MM.1S (cell line): Measurements from ENCODE around the gene DKK2.

Experiments
- DNase-seq: peaks from one replicate; pipeline ENCODE4 v3.0.0-alpha.2; 2015
- H2AFZ ChIP-seq: fragments of 300-600 bp; sonication (generic); 2 replicates; pipeline ENCODE4 v1.6.0; 2016; ENCODE audit warnings: antibody characterized with exemption, low read length
- H3F3A ChIP-seq: fragments of 300-600 bp; sonication (generic); 2 replicates; pipeline ENCODE4 v1.6.1; 2016; ENCODE audit warnings: mild to moderate bottlenecking, antibody characterized with exemption, low read length, moderate library complexity, mixed read lengths; ENCODE audit not compliant: insufficient read depth
- H3K27ac ChIP-seq: fragments of 300-600 bp; sonication (generic); 2 replicates; pipeline ENCODE4 v1.5.1; 2016; ENCODE audit warnings: mild to moderate bottlenecking, low read length
- H3K27me3 ChIP-seq: fragments of 300-600 bp; sonication (generic); replicated peaks from 2 replicates; pipeline ENCODE4 v1.6.0; 2016; ENCODE audit warnings: low read length; ENCODE audit not compliant: insufficient read depth
- H3K36me3 ChIP-seq: fragments of 300-600 bp; sonication (generic); replicated peaks from 2 replicates; pipeline ENCODE4 v1.6.1; 2016; ENCODE audit warnings: mild to moderate bottlenecking, low read length, mixed read lengths; ENCODE audit not compliant: insufficient read depth
- H3K4me1 ChIP-seq: fragments of 300-600 bp; sonication (generic); 2 replicates; pipeline ENCODE4 v1.6.1; 2016; ENCODE audit warnings: low read length, mixed read lengths
- H3K4me2 ChIP-seq: fragments of 300-600 bp; sonication (generic); 2 replicates; pipeline ENCODE4 v1.6.0; 2016; ENCODE audit warnings: low read depth, low read length
- H3K4me3 ChIP-seq: fragments of 300-600 bp; sonication (generic); 2 replicates; pipeline ENCODE4 v1.5.1; 2016; ENCODE audit warnings: low read length, mixed read lengths
- H3K79me2 ChIP-seq: fragments of 300-600 bp; sonication (generic); 2 replicates; pipeline ENCODE4 v1.6.1; 2016; ENCODE audit warnings: mixed run types, low read length, mixed read lengths
- H3K9ac ChIP-seq: fragments of 300-600 bp; sonication (generic); 2 replicates; pipeline ENCODE4 v1.6.1; 2016; ENCODE audit warnings: low read length, mixed read lengths
- H3K9me2 ChIP-seq: fragments of 300-600 bp; sonication (generic); replicated peaks from 2 replicates; pipeline ENCODE4 v1.6.1; 2016; ENCODE audit warnings: mild to moderate bottlenecking, low read length, mixed read lengths; ENCODE audit not compliant: insufficient read depth
- H3K9me3 ChIP-seq: fragments of 300-600 bp; sonication (generic); replicated peaks from 2 replicates; pipeline ENCODE4 v1.6.1; 2016; ENCODE audit warnings: mild to moderate bottlenecking, low read length, mixed read lengths; ENCODE audit not compliant: insufficient read depth
- H4K20me1 ChIP-seq: fragments of 300-600 bp; sonication (generic); 2 replicates; pipeline ENCODE4 v1.6.1; 2016; ENCODE audit warnings: mild to moderate bottlenecking, low read length, moderate library complexity, mixed read lengths; ENCODE audit not compliant: insufficient read depth
- EZH2 ChIP-seq: fragments of 300-600 bp; sonication (generic); optimal IDR thresholded peaks from 2 replicates; pipeline ENCODE3; 2017; ENCODE audit warnings: low read depth, mild to moderate bottlenecking, antibody characterized with exemption, low read length, mixed read lengths
- EZH2phosphoT487 ChIP-seq: fragments of 300-600 bp; sonication (generic); IDR thresholded peaks from 2 replicates; pipeline ENCODE4 v1.6.1; 2018; ENCODE audit warnings: antibody characterized with exemption, low read length
- TF ChIP-seq, protein P1 (sequence below): fragments of 300-600 bp; sonication (generic); IDR thresholded peaks from 2 replicates; pipeline ENCODE4 v1.5.1; 2016; ENCODE audit warnings: antibody characterized with exemption, low read length, mixed read lengths

The DKK2 gene

GRCh38 chr4:107034996-107035818, 906 bp downstream of the DKK2 start:
- H3K27me3 ChIP-seq = no peaks in the 10 kb centered on the region
- H3K27ac ChIP-seq = no peak overlapping the region
- H3K4me2 ChIP-seq = peak overlapping the region; percentile 78

GRCh38 chr4:107034091-107034995, 1.8 kb downstream of the DKK2 start:
- Histone ChIP-seq H3K27ac (no peak overlapping the region), H3K36me3 (no peaks in the 10 kb centered on the region), H3K27me3 (no peaks in the 10 kb centered on the region), H3K9me3 (no peaks in the 10 kb centered on the region), H3F3A (no peaks in the 10 kb centered on the region), H2AFZ (no peak overlapping the region), H4K20me1 (no peaks in the 10 kb centered on the region), H3K9ac (no peak overlapping the region), H3K4me2 (no peak overlapping the region), H3K9me2 (no peaks in the 10 kb centered on the region), H3K4me3 (no peak overlapping the region), H3K79me2 (no peaks in the 10 kb centered on the region), H3K4me1 (no peaks in the 10 kb centered on the region)
- DNase-seq = no peak
- TF ChIP-seq, protein P1, sequence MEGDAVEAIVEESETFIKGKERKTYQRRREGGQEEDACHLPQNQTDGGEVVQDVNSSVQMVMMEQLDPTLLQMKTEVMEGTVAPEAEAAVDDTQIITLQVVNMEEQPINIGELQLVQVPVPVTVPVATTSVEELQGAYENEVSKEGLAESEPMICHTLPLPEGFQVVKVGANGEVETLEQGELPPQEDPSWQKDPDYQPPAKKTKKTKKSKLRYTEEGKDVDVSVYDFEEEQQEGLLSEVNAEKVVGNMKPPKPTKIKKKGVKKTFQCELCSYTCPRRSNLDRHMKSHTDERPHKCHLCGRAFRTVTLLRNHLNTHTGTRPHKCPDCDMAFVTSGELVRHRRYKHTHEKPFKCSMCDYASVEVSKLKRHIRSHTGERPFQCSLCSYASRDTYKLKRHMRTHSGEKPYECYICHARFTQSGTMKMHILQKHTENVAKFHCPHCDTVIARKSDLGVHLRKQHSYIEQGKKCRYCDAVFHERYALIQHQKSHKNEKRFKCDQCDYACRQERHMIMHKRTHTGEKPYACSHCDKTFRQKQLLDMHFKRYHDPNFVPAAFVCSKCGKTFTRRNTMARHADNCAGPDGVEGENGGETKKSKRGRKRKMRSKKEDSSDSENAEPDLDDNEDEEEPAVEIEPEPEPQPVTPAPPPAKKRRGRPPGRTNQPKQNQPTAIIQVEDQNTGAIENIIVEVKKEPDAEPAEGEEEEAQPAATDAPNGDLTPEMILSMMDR = no peak
- TF ChIP-seq EZH2phosphoT487 (no peak), EZH2 (no peak)

More at GRCh38 chr4:107034996-107035818, 906 bp downstream of the DKK2 start:
- H3F3A ChIP-seq = no peaks in the 10 kb centered on the region
- no peaks in the 10 kb centered on the region for H3K36me3 ChIP-seq
- H3K9ac ChIP-seq = no peak overlapping the region
- no peaks in the 10 kb centered on the region for H3K9me3 ChIP-seq
- DNase-seq = no peak
- TF ChIP-seq EZH2phosphoT487 (no peak), EZH2 (no peak)
- TF ChIP-seq, protein P1 = no peak
- H2AFZ ChIP-seq = no peak overlapping the region
- no peaks in the 10 kb centered on the region for H4K20me1 ChIP-seq
- H3K4me1 ChIP-seq = no peaks in the 10 kb centered on the region
- H3K4me3 ChIP-seq = peak overlapping the region; percentile 44
- no peaks in the 10 kb centered on the region for H3K79me2 ChIP-seq
- H3K9me2 ChIP-seq = no peaks in the 10 kb centered on the region

DNA sequence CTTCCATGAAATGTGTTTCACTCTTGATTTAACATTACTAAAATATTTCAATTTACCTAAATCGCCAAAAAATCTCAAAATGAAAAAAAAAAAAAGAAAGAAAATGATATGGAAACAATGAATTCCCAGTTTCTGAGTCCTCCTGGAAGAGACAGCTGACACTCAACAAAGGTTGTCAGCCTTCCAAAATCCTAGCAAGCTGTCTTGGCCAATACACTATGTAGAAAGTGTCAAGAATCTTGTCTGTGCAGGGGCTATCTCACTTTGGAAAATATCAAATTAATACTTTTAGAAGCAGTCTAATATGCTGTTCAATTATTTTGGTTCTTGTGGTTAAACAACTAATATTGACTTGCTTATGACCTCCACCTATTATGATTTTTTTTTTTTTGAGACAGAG, 8.7 kb downstream of the DKK2 start:
- H3K36me3 ChIP-seq = no peaks in the 10 kb centered on the region
- H3K27me3 ChIP-seq = no peaks in the 10 kb centered on the region
- no peaks in the 10 kb centered on the region for H3K9me3 ChIP-seq
- no peak overlapping the region for H3K4me2 ChIP-seq
- no peaks in the 10 kb centered on the region for H3K9me2 ChIP-seq
- no peaks in the 10 kb centered on the region for H3F3A ChIP-seq
- no peaks in the 10 kb centered on the region for H4K20me1 ChIP-seq
- no peak overlapping the region for H2AFZ ChIP-seq
- no peak for DNase-seq
- H3K79me2 ChIP-seq = no peaks in the 10 kb centered on the region
- no peaks in the 10 kb centered on the region for H3K4me1 ChIP-seq
- TF ChIP-seq EZH2 (no peak), EZH2phosphoT487 (no peak)
- TF ChIP-seq, protein P1 = no peak
- no peak overlapping the region for H3K9ac ChIP-seq
- no peak overlapping the region for H3K4me3 ChIP-seq
- no peak overlapping the region for H3K27ac ChIP-seq
